Measurements from ENCODE around the gene CHCHD3. TPM values are rescaled to one million over a fixed set of nuclear protein-coding genes. Genes with fewer than 3 reads are reported as not detected.
"Not testable (repeated sequence)": the region's sequence is repeated elsewhere in the genome, so short reads cannot be mapped to it uniquely, and the experiment has no call there.

CHCHD3 gene
- total RNA-seq, 1 donor: 104 TPM

GRCh38 chr7:132915647-132916046 is 166.2 kb downstream of the CHCHD3 start:
- DNase-seq (ENCODE audit: low read depth): no peak
- no peak overlapping the region for H3K4me3 ChIP-seq (ENCODE audit: low read depth, low read length)
- TF ChIP-seq CTCF (IDR thresholded peaks at IDR 0.05; ENCODE audit: insufficient read depth, low read depth, low read length): no peak

DNA sequence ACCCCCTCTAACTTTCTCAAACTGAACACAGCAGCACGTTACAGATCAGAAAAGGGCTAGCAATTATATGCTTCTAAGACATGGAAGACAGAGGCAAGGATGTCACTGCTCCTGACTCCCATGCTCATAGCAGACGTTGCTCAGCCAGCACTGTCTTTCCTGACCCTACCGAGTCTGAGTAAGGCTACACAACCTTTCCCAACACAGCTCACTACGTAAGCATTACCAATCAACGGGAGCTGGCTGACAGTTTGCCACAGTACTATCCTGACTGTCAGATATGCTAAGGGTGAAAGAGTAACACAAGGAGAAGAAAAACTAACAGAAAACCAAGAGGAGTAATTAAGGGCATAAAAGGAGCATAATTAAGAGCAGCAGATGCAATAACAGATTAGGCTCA is 171.2 kb downstream of the CHCHD3 start:
- H3K4me3 ChIP-seq (ENCODE audit: low read depth, low read length): no peak overlapping the region
- no peak for DNase-seq (ENCODE audit: low read depth)
- no peak for TF ChIP-seq CTCF (IDR thresholded peaks at IDR 0.05; ENCODE audit: insufficient read depth, low read depth, low read length)

- H3K4me3 ChIP-seq (ENCODE audit: low read depth, low read length): no peak overlapping the region
- no peak for TF ChIP-seq CTCF (IDR thresholded peaks at IDR 0.05; ENCODE audit: insufficient read depth, low read depth, low read length)
- no peak for DNase-seq (ENCODE audit: low read depth)
These were observed 174.4 kb downstream of the CHCHD3 start for GRCh38 chr7:132907380-132907940.

DNA sequence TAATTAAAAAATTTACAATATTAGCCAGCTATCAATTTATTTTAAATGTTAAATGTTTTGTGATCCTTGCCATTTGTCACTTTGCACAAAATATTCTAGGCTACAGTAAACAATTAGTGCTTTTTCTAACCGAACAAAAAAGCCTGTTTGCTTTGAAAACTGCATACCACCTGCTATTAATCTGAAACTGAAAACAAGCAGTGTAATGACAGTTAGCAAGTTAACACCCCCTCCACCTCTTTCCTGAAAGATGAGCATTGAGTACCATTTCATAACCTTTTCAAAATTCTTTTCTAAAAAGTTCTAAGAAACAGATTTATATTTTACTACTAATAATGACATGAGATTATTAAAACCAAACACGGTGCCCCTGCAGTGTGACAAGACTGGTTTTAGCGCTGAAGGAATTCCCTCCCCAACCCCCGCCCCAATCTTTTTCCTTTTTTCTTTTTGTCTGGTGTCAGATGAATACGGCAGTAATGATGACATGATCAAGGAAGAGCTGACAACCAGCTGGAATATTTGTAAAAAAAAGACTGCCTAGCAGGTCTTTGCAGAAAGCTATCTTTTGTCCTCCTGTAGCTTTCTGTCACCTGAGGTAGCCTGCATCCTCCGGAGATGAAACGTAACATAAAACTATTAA is 175.6 kb downstream of the CHCHD3 start:
- DNase-seq (ENCODE audit: low read depth): no peak
- TF ChIP-seq CTCF (IDR thresholded peaks at IDR 0.05; ENCODE audit: insufficient read depth, low read depth, low read length): no peak
- H3K4me3 ChIP-seq (ENCODE audit: low read depth, low read length): no peak overlapping the region

DNA sequence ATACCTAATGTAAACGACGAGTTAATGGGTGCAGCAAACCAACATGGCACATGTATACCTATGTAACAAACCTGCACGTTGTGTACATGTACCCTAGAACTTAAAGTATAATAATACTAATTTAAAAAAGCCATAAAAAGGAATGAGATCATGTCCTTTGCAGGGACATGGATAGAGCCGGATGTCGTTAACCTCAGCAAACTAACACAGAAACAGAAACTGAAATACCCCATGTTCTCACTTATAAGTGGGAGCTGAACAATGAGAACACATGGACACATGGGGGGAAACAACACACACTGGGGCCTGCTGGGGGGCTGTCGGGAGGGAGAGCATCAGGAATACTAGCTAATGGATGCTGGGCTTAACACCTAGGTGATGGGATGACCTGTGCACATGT is 176.8 kb downstream of the CHCHD3 start:
- not testable (repeated sequence) for H3K4me3 ChIP-seq (ENCODE audit: low read depth, low read length)

GRCh38 chr7:132904209-132904608 is 177.7 kb downstream of the CHCHD3 start:
- TF ChIP-seq CTCF (IDR thresholded peaks at IDR 0.05; ENCODE audit: insufficient read depth, low read depth, low read length): no peak
- no peak for DNase-seq (ENCODE audit: low read depth)
- H3K4me3 ChIP-seq (ENCODE audit: low read depth, low read length): no peak overlapping the region

More for the DNA sequence above, 176.8 kb downstream of the CHCHD3 start:
- DNase-seq (ENCODE audit: low read depth): not testable (repeated sequence)

- DNase-seq (ENCODE audit: low read depth); H3K4me3 ChIP-seq (ENCODE audit: low read depth, low read length): not testable (repeated sequence)
These were observed 179.6 kb downstream of the CHCHD3 start for GRCh38 chr7:132902294-132902693.

DNA sequence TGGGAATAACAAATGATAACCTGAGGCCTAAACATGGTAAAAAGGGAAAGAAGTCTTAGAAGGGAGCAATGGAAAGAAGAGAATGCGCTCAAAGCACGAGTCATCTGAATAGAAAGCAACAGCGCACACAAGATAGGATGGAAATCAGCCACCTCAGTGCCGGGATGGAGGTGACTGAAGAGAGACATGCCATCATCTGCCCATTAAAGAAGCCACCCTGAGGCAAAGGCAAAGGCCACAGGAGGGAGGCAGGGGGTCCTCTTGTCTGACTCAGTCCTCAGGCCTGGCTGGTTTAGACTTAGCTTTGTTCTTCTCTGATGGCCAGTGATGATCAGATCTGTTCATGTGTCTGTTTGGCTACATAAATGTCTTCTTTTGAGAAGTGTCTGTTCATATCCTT is 180.6 kb downstream of the CHCHD3 start:
- H3K4me3 ChIP-seq (ENCODE audit: low read depth, low read length): no peak overlapping the region
- no peak for TF ChIP-seq CTCF (IDR thresholded peaks at IDR 0.05; ENCODE audit: insufficient read depth, low read depth, low read length)
- DNase-seq (ENCODE audit: low read depth): no peak

Measured in fibroblast of villous mesenchyme (primary cell).